Spleen (tissue), 11 donors: Measurements from ENCODE around the gene ASXL3. TPM values are rescaled to one million over a fixed set of nuclear protein-coding genes. Genes with fewer than 3 reads are reported as not detected.

Source experiments
- DNase-seq: peaks from one replicate; pipeline ENCODE4 v3.0.0-alpha.2; 2020
- H3K27ac ChIP-seq, 8 donors: fragments of 200-600 bp; sonication (generic) in 7 of 8; 1 replicate in 4 of 8; 2 replicates in 4 of 8; pipeline versions ENCODE4 v1.5.0 to v1.8.0; 2016 to 2021; ENCODE audit warnings: inconsistent platforms in 4 of 8, mild to moderate bottlenecking in 4 of 8, moderate library complexity in 1 of 8
- H3K27me3 ChIP-seq, 7 donors: fragments of 200-600 bp; sonication (generic) in 6 of 7; replicated peaks in 1 of 7; 1 replicate in 4 of 7; 2 replicates in 3 of 7; pipeline versions ENCODE4 v1.5.0 to v1.8.0; 2016 to 2021; ENCODE audit warnings: inconsistent platforms in 3 of 7, mild to moderate bottlenecking in 1 of 7
- H3K36me3 ChIP-seq, 6 donors: fragments of 200-600 bp; sonication (generic) in 5 of 6; 1 replicate in 4 of 6; 2 replicates in 2 of 6; pipeline versions ENCODE4 v1.5.0 to v1.8.0; 2016 to 2021; ENCODE audit warnings: inconsistent platforms in 2 of 6
- H3K4me1 ChIP-seq, 6 donors: fragments of 200-600 bp; sonication (generic) in 5 of 6; 1 replicate in 3 of 6; 2 replicates in 3 of 6; pipeline versions ENCODE4 v1.5.0 to v1.8.0; 2016 to 2021; ENCODE audit warnings: inconsistent platforms in 3 of 6
- H3K4me3 ChIP-seq, 8 donors: fragments of 200-600 bp; sonication (generic) in 7 of 8; 1 replicate in 4 of 8; 2 replicates in 4 of 8; pipeline versions ENCODE4 v1.5.0 to v1.8.0; 2016 to 2021; ENCODE audit warnings: inconsistent platforms in 4 of 8, mild to moderate bottlenecking in 4 of 8, moderate library complexity in 2 of 8
- H3K9me3 ChIP-seq, 8 donors: fragments of 200-600 bp; sonication (generic) in 7 of 8; 1 replicate in 4 of 8; 2 replicates in 4 of 8; pipeline versions ENCODE4 v1.5.0 to v1.8.0; 2016 to 2021; ENCODE audit warnings: inconsistent platforms in 4 of 8
- CTCF ChIP-seq, 11 experiments: fragments of 200-600 bp in 7 of 11; fragments of 450-650 bp in 4 of 11; sonication (generic) in 4 of 11; IDR thresholded peaks in 8 of 11; conservative IDR thresholded peaks in 3 of 11; 1 replicate in 7 of 11; 2 replicates in 4 of 11; pipeline versions ENCODE4 v1.4.0 to v1.8.0; 2016 to 2021; ENCODE audit warnings: antibody characterized with exemption in 11 of 11, inconsistent platforms in 4 of 11, mild to moderate bottlenecking in 1 of 11
- POLR2A ChIP-seq, 3 donors: fragments of 450-650 bp; IDR thresholded peaks; one replicate each; pipeline ENCODE4 v1.5.1; 2017; ENCODE audit warnings: antibody characterized with exemption in 3 of 3, mild to moderate bottlenecking in 1 of 3
- POLR2AphosphoS5 ChIP-seq, 3 donors: sonication (generic); formaldehyde crosslinking; IDR thresholded peaks; one replicate each; pipeline ENCODE4 v1.5.1; 2017; ENCODE audit warnings: antibody characterized with exemption in 3 of 3
- WGBS, 5 donors: extraction: QIAGEN DNeasy Blood & Tissue Kit in 3 of 5; methylation state at CpG; one replicate each; pipeline versions ENCODE4 v1.1.5 to v1.1.7; 2013 to 2018; 5-methylcytosine and 5-hydroxymethylcytosine counted together
- intact Hi-C: fragments of 100-400 bp; cut with DNase I; formaldehyde crosslinking; loops from one replicate; pipeline ENCODE4 v1.15.0; 2023; ENCODE audit warnings: low total_unique reads
- polyA plus RNA-seq, 3 donors: library from polyadenylated mRNA; stranded (reverse); fragments of 200-250 nt; gene quantifications; one replicate each; pipeline ENCODE4 v1.2.1, GENCODE V29; 2013
- total RNA-seq, 7 donors: library from RNA; depleted of rRNA in 3 of 7; stranded (reverse); fragments of >200 nt in 3 of 7; fragmentation: NEBNext Ultra II Directional in 4 of 7; extraction: Animal tissue kit (Norgen Biotek cat#: 25700) in 4 of 7; gene quantifications; one replicate each; pipeline versions ENCODE4 v1.1.0 to v1.2.1, GENCODE V29; 2016 to 2021
- donor health status: healthy with polysubstance abuse.
- donor health status: DM: no; HTN: no; CAD: no; lungs with moderate emphysema.
- donor health status: DM: no; HTN: no; CAD: no.
- donor health status: Bipolar disorder and iron deficiency.
- donor health status: healthy.
- donor health status: DM: no; HTN: no; CAD: no.
- donor health status: DM: yes; HTN: yes; CAD: no.

Gene ASXL3
- total and polyA plus RNA-seq, 10 donors, result 0.02 to 3.5 (median 0.76) TPM

GRCh38 chr18:33757037-33757436, 179.0 kb downstream of the ASXL3 start:
- Histone ChIP-seq H3K9me3 (no peaks in the 10 kb centered on the region), H3K36me3 (no peaks in the 10 kb centered on the region), H3K27me3 (no peaks in the 10 kb centered on the region), H3K4me3 (no peak overlapping the region), H3K27ac (no peak overlapping the region), H3K4me1 (no peaks in the 10 kb centered on the region)
- TF ChIP-seq POLR2A (IDR thresholded peaks at IDR 0.05) (no peak), POLR2AphosphoS5 (IDR thresholded peaks at IDR 0.05) (no peak), CTCF (IDR thresholded peaks at IDR 0.05 in 8 of 11, conservative IDR thresholded peaks at IDR 0.05 in 3 of 11) (no peak)
- WGBS, 5 donors, result 55 to 78% (median 69%) methylated on average over 1 of the region's 1 CpG
- DNase-seq, result no peak
- intact Hi-C loops, result no loop called here

- TF ChIP-seq POLR2AphosphoS5 (IDR thresholded peaks at IDR 0.05), result no peak
- peak in 1 of 11 experiments; percentile 14 for TF ChIP-seq CTCF (IDR thresholded peaks at IDR 0.05 in 8 of 11, conservative IDR thresholded peaks at IDR 0.05 in 3 of 11)
- H3K27ac ChIP-seq, result no peak overlapping the region
- intact Hi-C loops, result no loop called here
- no peaks in the 10 kb centered on the region for H3K36me3 ChIP-seq
- no peaks in the 10 kb centered on the region for H3K4me1 ChIP-seq
- no peak for DNase-seq
- H3K27me3 ChIP-seq, result no peaks in the 10 kb centered on the region
- H3K9me3 ChIP-seq, result no peaks in the 10 kb centered on the region
- H3K4me3 ChIP-seq, result no peak overlapping the region
Observed at GRCh38 chr18:33761363-33761762, 183.3 kb downstream of the ASXL3 start.

- intact Hi-C loops, result no loop called here
- no peaks in the 10 kb centered on the region for H3K36me3 ChIP-seq
- no peaks in the 10 kb centered on the region for H3K9me3 ChIP-seq
- TF ChIP-seq CTCF (IDR thresholded peaks at IDR 0.05 in 8 of 11, conservative IDR thresholded peaks at IDR 0.05 in 3 of 11) (no peak), POLR2A (IDR thresholded peaks at IDR 0.05) (no peak), POLR2AphosphoS5 (IDR thresholded peaks at IDR 0.05) (no peak)
- DNase-seq, result no peak
- no peak overlapping the region for H3K27ac ChIP-seq
- H3K27me3 ChIP-seq, result no peaks in the 10 kb centered on the region
- H3K4me1 ChIP-seq, result no peaks in the 10 kb centered on the region
- H3K4me3 ChIP-seq, result no peak overlapping the region
Observed at GRCh38 chr18:33781429-33781828, 203.4 kb downstream of the ASXL3 start.

Other genes starting within 250 kb of the ASXL3 start
- 10 to 100 TPM in 3 of 7 donors, 1 to 10 TPM in 4; 4.7 to 17.4 (median 8.0) TPM for gene CCDC178, start 137.5 kb upstream of the ASXL3 start, total RNA-seq
- gene CCDC178, start 137.5 kb upstream of the ASXL3 start, polyA plus RNA-seq, result 10 to 100 TPM in 1 of 3 donors, 1 to 10 TPM in 2; 4.0 to 16.0 (median 6.4) TPM